Brain microvascular endothelial cell (primary cell): Measurements from ENCODE around the gene MEI1.

Experiments used
- DNase-seq: peaks from one replicate; pipeline ENCODE4 v3.0.0-alpha.2; 2020
- H3K27ac ChIP-seq: fragments of 250-450 bp; sonication (Bioruptor Pico); 2 replicates; pipeline ENCODE4 v1.5.1; 2020; ENCODE audit warnings: mild to moderate bottlenecking, moderate library complexity
- H3K27me3 ChIP-seq: fragments of 250-450 bp; sonication (Bioruptor Pico); replicated peaks from 2 replicates; pipeline ENCODE4 v1.5.1; 2020; ENCODE audit warnings: mild to moderate bottlenecking
- H3K36me3 ChIP-seq: fragments of 250-450 bp; sonication (Bioruptor Pico); replicated peaks from 2 replicates; pipeline ENCODE4 v1.5.1; 2020; ENCODE audit warnings: mild to moderate bottlenecking
- H3K4me3 ChIP-seq: 2 replicates; pipeline ENCODE4 v1.5.1; 2011; ENCODE audit warnings: low read depth, mild to moderate bottlenecking, control low read depth, low read length, moderate library complexity
- in situ Hi-C: cut with HindIII; loops from 2 replicates; pipeline ENCODE4 v1.10.0; 2017; ENCODE audit warnings: low sequenced_read_pairs, low pct_ligation_motif_present
- TF ChIP-seq, protein P1 (sequence below): IDR thresholded peaks from 2 replicates; pipeline ENCODE4 v1.5.1; 2011; ENCODE audit warnings: low read depth, mild to moderate bottlenecking, moderate library complexity, low read length, control low read depth, inconsistent platforms; ENCODE audit errors: missing control alignments

The MEI1 gene

DNA sequence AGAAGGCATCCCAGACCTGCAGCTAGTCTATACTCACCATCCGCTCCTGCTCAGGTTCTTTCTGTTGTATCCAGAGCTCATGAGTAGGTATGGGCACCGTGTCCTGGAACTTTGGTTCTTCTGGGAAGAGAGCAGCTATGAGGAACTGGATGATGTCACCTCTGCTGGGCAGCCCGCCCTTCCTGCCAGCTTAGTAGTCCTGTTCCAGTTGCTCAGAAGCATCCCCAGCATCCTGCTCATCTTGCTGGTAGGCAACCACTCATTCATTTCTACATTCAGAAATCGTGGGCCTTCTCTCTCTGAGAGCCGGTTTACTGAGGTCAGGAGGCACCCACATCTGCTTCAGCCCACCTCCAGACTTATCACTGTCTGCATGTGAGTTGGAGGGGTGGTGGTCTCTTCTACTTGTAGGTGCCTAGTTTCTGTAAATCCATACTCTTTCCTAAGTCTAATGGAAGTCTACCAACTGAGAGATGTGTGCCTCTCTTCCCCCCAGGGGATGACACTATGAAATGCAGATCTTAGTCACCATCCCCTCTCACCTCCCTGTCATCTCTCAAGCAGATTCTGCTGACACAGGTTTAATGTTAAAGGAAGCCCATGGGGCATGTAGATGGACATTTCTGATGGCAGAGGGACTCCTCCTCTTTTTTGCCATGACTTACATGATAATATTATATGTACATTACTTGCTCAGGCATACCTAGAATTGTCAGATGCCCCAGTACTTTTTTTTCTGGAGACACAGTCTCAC lies 71.6 kb downstream of the MEI1 start:
- TF ChIP-seq, protein P1, sequence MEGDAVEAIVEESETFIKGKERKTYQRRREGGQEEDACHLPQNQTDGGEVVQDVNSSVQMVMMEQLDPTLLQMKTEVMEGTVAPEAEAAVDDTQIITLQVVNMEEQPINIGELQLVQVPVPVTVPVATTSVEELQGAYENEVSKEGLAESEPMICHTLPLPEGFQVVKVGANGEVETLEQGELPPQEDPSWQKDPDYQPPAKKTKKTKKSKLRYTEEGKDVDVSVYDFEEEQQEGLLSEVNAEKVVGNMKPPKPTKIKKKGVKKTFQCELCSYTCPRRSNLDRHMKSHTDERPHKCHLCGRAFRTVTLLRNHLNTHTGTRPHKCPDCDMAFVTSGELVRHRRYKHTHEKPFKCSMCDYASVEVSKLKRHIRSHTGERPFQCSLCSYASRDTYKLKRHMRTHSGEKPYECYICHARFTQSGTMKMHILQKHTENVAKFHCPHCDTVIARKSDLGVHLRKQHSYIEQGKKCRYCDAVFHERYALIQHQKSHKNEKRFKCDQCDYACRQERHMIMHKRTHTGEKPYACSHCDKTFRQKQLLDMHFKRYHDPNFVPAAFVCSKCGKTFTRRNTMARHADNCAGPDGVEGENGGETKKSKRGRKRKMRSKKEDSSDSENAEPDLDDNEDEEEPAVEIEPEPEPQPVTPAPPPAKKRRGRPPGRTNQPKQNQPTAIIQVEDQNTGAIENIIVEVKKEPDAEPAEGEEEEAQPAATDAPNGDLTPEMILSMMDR: no peak
- in situ Hi-C loops: no loop called here
- Histone ChIP-seq H3K27me3 (no peaks in the 10 kb centered on the region), H3K4me3 (no peak overlapping the region), H3K36me3 (no peaks in the 10 kb centered on the region), H3K27ac (no peak overlapping the region)
- no peak for DNase-seq

GRCh38 chr22:41772198-41772597 lies 72.9 kb downstream of the MEI1 start:
- H3K27ac ChIP-seq: no peak overlapping the region
- in situ Hi-C loops: no loop called here
- H3K27me3 ChIP-seq: no peaks in the 10 kb centered on the region
- H3K36me3 ChIP-seq: no peaks in the 10 kb centered on the region
- TF ChIP-seq, protein P1: no peak
- H3K4me3 ChIP-seq: no peak overlapping the region
- DNase-seq: no peak

DNA sequence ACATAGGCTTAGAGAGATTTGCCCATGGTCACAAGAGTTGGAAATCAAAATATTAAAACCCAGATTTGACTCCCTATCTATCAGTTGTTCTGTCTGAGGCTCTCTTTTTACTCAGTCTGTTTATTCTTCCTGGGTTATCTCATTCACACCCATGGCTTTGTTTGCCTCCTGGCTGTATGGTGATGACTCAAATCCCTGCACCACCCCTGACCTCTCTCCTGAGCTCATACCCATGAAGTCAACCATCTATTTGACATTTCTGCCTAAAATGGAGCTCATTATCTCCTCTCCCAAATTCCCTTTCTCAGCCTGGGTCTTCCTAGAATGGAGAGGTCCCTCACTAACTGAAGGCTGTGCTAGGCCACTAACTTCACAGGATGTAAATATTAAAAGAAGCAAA lies 73.3 kb downstream of the MEI1 start:
- no peaks in the 10 kb centered on the region for H3K27me3 ChIP-seq
- H3K36me3 ChIP-seq: no peaks in the 10 kb centered on the region
- TF ChIP-seq, protein P1: no peak
- no peak for DNase-seq
- H3K4me3 ChIP-seq: no peak overlapping the region
- in situ Hi-C loops: no loop called here
- H3K27ac ChIP-seq: no peak overlapping the region

- DNase-seq: no peak
- TF ChIP-seq, protein P1: no peak
- Histone ChIP-seq H3K27ac (no peak overlapping the region), H3K4me3 (no peak overlapping the region), H3K36me3 (no peaks in the 10 kb centered on the region), H3K27me3 (no peaks in the 10 kb centered on the region)
- in situ Hi-C loops: no loop called here
These were observed 76.0 kb downstream of the MEI1 start for GRCh38 chr22:41775338-41775737.

- in situ Hi-C loops: no loop called here
- no peaks in the 10 kb centered on the region for H3K36me3 ChIP-seq
- no peak overlapping the region for H3K4me3 ChIP-seq
- no peak for DNase-seq
- TF ChIP-seq, protein P1: no peak
- H3K27ac ChIP-seq: no peak overlapping the region
- no peaks in the 10 kb centered on the region for H3K27me3 ChIP-seq
These were observed 76.7 kb downstream of the MEI1 start for GRCh38 chr22:41775976-41776375.

DNA sequence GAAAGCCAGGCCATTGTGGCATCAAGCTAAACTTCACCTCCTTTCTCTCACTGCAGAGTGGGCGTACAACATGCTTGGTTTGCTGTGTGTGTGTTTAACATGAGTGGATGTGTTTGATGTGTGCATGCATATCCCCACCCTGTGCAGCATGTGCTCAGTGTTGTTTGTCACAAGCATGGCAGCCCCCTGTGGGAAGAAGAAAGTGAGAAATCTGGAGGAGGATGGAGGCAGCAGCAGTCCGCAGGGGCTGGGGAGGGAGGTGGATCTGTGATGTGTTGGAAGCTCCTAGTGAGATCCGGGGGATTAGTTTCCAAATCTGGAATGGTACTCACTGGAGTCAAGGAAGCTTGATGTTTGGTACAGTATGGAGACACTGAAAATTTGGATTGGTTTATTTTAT lies 77.1 kb downstream of the MEI1 start:
- Histone ChIP-seq H3K27me3 (no peaks in the 10 kb centered on the region), H3K4me3 (no peak overlapping the region), H3K36me3 (no peaks in the 10 kb centered on the region), H3K27ac (no peak overlapping the region)
- in situ Hi-C loops: no loop called here
- no peak for DNase-seq
- TF ChIP-seq, protein P1: no peak
